SU-DHL-6 (cell line): ENCODE data around the gene YPEL3.

Source experiments
- H2AFZ ChIP-seq: fragments of 200-600 bp; sonication (generic); 2 replicates; pipeline ENCODE4 v1.6.1; 2014; ENCODE audit warnings: low read depth, mild to moderate bottlenecking, moderate library complexity, mixed read lengths, antibody characterized with exemption, low read length; ENCODE audit not compliant: severe bottlenecking
- H3F3A ChIP-seq: fragments of 200-600 bp; shearing (Covaris generic); 2 replicates; pipeline ENCODE4 v1.6.0; 2016; ENCODE audit warnings: antibody characterized with exemption, mild to moderate bottlenecking; ENCODE audit not compliant: insufficient read depth
- H3K27ac ChIP-seq: fragments of 200-600 bp; sonication (generic); 2 replicates; pipeline ENCODE4 v1.5.1; 2016; ENCODE audit warnings: low read depth, mild to moderate bottlenecking, low read length, moderate library complexity, mixed read lengths
- H3K27me3 ChIP-seq: fragments of 200-600 bp; sonication (generic), shearing (Covaris generic); 2 replicates; pipeline ENCODE4 v1.6.0; 2014; ENCODE audit warnings: mild to moderate bottlenecking, low read length
- H3K36me3 ChIP-seq: fragments of 200-600 bp; sonication (generic); 2 replicates; pipeline ENCODE4 v1.6.1; 2014; ENCODE audit warnings: mild to moderate bottlenecking, low read length, mixed read lengths
- H3K4me2 ChIP-seq: fragments of 300-600, 200-600 bp; shearing (Covaris generic), sonication (generic); 2 replicates; pipeline ENCODE4 v1.6.0; 2014; ENCODE audit warnings: low read length, low read depth, mild to moderate bottlenecking; ENCODE audit not compliant: poor library complexity, severe bottlenecking
- H3K4me3 ChIP-seq: fragments of 200-600 bp; sonication (generic); 2 replicates; pipeline ENCODE4 v1.5.1; 2014; ENCODE audit warnings: antibody characterized with exemption, low read length, mild to moderate bottlenecking, mixed read lengths; ENCODE audit not compliant: insufficient read depth, poor library complexity, severe bottlenecking
- H3K79me2 ChIP-seq: fragments of 200-600 bp; sonication (generic); 2 replicates; pipeline ENCODE4 v1.6.1; 2014; ENCODE audit warnings: mild to moderate bottlenecking, low read length, moderate library complexity; ENCODE audit not compliant: insufficient read depth
- H3K9ac ChIP-seq: fragments of 200-600 bp; sonication (generic); 2 replicates; pipeline ENCODE4 v1.7.0; 2014; ENCODE audit warnings: mild to moderate bottlenecking, low read length
- H3K9me2 ChIP-seq: fragments of 200-600 bp; sonication (generic); replicated peaks from 2 replicates; pipeline ENCODE4 v1.6.1; 2014; ENCODE audit warnings: low read length; ENCODE audit not compliant: insufficient read depth
- H3K9me3 ChIP-seq: fragments of 200-600 bp; sonication (generic); 2 replicates; pipeline ENCODE4 v1.6.1; 2014; ENCODE audit warnings: low read length, mixed read lengths; ENCODE audit not compliant: insufficient read depth
- H4K20me1 ChIP-seq: fragments of 200-600 bp; sonication (generic); 2 replicates; pipeline ENCODE4 v1.6.1; 2014; ENCODE audit warnings: low read depth, mild to moderate bottlenecking, antibody characterized with exemption, low read length, moderate library complexity, mixed read lengths
- CTCF ChIP-seq: fragments of 200-600 bp; sonication (generic); IDR thresholded peaks from one replicate; pipeline ENCODE4 v1.5.1; 2017; ENCODE audit warnings: antibody characterized with exemption, mild to moderate bottlenecking, low read length, moderate library complexity; ENCODE audit not compliant: insufficient read depth, poor library complexity, severe bottlenecking
- EZH2phosphoT487 ChIP-seq: fragments of 200-600 bp; sonication (generic), shearing (Covaris generic); conservative IDR thresholded peaks from 2 replicates; pipeline ENCODE4 v1.6.1; 2018; ENCODE audit warnings: mild to moderate bottlenecking, antibody characterized with exemption, low read length, moderate library complexity, mixed read lengths

Gene YPEL3

GRCh38 chr16:30120340-30121105 lies 24.5 kb upstream of the YPEL3 start:
- no peak overlapping the region for H2AFZ ChIP-seq
- TF ChIP-seq CTCF, result no peak
- H3K36me3 ChIP-seq, result no peaks in the 10 kb centered on the region

GRCh38 chr16:30119428-30119827 lies 23.4 kb upstream of the YPEL3 start:
- H3K27ac ChIP-seq, result no peak overlapping the region
- no peak overlapping the region for H3K4me2 ChIP-seq
- H3K9ac ChIP-seq, result no peak overlapping the region
- H2AFZ ChIP-seq, result no peak overlapping the region
- H3K36me3 ChIP-seq, result no peaks in the 10 kb centered on the region
- no peak overlapping the region for H3K4me3 ChIP-seq
- H4K20me1 ChIP-seq, result no peaks in the 10 kb centered on the region
- H3F3A ChIP-seq, result peaks cover 11% of the 10 kb centered on the region
- no peaks in the 10 kb centered on the region for H3K9me2 ChIP-seq
- H3K9me3 ChIP-seq, result no peaks in the 10 kb centered on the region
- TF ChIP-seq CTCF, result no peak
- TF ChIP-seq EZH2phosphoT487, result no peak
- no peaks in the 10 kb centered on the region for H3K27me3 ChIP-seq
- no peaks in the 10 kb centered on the region for H3K79me2 ChIP-seq

More at GRCh38 chr16:30120340-30121105, 24.5 kb upstream of the YPEL3 start:
- Histone ChIP-seq H4K20me1 (no peaks in the 10 kb centered on the region), H3K27ac (no peak overlapping the region), H3K9me3 (no peaks in the 10 kb centered on the region), H3K27me3 (no peaks in the 10 kb centered on the region), H3F3A (peaks cover 4% of the 10 kb centered on the region; the same call in 1 of the 2 replicates), H3K4me3 (no peak overlapping the region), H3K79me2 (no peaks in the 10 kb centered on the region), H3K9ac (no peak overlapping the region), H3K9me2 (no peaks in the 10 kb centered on the region), H3K4me2 (no peak overlapping the region)

DNA sequence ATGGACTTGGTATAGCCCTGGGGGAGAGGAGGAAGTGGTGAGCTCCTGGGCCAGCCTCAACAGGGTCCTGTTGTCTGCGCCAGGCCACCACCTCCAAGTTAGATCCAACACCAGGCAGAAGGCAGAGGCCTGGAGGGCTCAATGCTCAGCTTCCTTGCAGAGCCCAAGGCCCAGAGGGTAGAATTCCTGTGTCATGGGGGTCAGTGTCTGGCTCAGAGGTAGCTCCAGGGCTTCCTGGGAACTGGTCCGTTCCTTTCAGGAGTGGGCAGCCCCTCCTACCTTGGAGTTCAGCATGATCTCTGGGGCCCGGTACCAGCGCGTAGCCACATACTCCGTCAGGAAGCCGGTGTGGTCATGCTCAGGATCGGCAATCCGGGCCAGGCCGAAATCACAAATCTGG lies 21.8 kb upstream of the YPEL3 start:
- H3K36me3 ChIP-seq, result no peaks in the 10 kb centered on the region
- H3K79me2 ChIP-seq, result no peaks in the 10 kb centered on the region
- no peaks in the 10 kb centered on the region for H3K9me2 ChIP-seq
- no peaks in the 10 kb centered on the region for H3K9me3 ChIP-seq
- H2AFZ ChIP-seq, result no peak overlapping the region
- no peak overlapping the region for H3K27ac ChIP-seq
- H3K4me3 ChIP-seq, result no peak overlapping the region
- peaks cover 11% of the 10 kb centered on the region for H3F3A ChIP-seq
- TF ChIP-seq EZH2phosphoT487 (no peak), CTCF (no peak)
- no peaks in the 10 kb centered on the region for H4K20me1 ChIP-seq
- no peak overlapping the region for H3K9ac ChIP-seq
- H3K4me2 ChIP-seq, result no peak overlapping the region
- no peaks in the 10 kb centered on the region for H3K27me3 ChIP-seq
